HG03196 (cell line): Measurements from ENCODE around the gene CEACAM6.
"Not testable (repeated sequence)": the region's sequence is repeated elsewhere in the genome, so short reads cannot be mapped to it uniquely, and the experiment has no call there.

Experiments
- ATAC-seq: cut with Tn5 transposase; IDR thresholded peaks from one replicate; pipeline ENCODE4 v1.9.1; 2021; ENCODE audit not compliant: unreplicated experiment

The CEACAM6 gene

DNA sequence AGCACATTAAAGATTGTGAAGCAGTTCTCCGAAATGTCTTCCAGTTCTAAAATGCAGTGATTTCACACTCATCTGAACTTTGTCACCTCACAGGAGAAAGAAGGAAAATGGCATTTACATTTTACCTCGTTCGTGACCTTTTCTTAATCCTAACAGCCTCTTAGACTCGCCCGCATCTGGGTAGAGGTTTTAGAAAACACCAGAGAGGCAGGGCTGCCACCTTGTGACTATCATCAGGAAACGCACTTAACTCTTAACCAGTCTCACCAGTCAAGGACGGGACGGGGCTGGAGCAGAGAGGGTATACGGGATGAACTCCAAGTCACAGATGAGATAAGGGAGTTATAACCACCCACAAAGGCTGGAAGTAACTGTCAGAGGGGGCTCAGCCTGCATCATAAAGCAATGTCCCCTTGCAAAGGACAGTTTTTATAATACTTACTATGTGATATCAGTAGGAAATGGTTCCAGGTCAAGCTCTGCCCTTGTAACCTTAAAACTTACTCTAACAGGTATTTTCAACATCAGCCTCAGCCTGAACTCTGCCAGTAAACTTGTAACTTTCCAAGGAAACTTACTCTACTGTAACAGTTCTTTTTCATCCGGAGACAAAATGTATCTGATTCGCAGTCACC is 8.6 kb upstream of the CEACAM6 start:
- ATAC-seq, result no peak

DNA sequence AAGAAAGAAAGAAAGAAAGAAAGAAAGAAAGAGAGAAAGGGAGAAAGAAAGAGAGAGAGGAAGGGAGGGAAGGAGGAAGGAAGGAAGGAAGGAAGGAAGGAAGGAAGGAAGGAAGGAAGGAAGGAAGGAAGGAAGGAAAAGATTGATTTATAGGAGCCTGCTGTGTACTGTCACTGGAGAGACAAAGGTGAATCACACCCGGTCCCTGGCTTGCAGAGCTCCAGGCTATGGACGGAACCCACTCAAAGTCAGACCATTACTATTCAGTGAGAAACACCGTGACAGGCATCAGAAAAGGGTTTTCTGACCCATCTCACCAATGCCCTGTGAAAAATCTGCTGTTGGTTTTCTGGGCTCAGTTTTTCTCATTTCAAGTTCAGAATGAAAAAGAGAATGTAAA is 7.3 kb upstream of the CEACAM6 start:
- ATAC-seq, result no peak

DNA sequence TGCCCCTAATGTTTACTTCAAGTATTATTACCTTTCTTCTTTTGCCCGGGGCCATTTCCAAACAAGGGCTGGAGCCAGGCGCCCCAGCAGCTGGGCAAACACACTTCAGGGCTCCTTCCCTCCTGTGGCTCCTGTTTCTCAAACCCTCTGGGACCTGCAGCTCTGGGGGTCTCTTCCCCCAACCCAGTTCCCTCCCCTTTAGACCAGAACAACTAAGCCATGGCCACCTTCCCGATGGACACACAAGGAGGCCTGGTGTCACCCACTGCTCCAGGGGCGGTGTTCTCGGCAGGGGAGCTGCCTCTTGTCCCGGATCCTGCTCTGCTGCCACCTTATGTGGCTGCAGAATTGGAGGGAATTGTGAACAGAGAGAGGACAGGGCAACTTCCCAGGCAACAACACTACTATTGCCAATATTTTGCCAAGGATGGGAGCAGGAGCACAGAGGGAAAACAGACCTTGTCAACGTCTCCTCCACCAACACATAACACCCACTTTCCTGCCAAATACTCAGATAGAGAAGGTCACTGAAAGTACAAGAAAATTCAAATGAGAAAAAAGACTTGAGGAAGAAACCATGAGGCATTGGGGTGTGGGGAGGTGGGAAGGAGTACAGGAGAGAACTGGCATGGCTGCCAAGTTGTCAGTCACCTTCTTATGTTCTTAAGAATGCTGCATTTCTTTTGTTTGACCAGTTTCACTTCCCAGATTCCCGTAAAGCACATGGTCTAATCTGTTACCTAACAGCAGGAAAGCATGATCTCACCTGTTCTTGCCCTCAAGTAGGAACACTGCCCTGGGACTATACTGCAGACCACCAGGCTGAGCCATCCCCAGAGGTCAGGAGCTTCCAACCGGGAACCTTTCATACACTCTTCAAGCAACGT is 4.8 kb upstream of the CEACAM6 start:
- not testable (repeated sequence) for ATAC-seq

DNA sequence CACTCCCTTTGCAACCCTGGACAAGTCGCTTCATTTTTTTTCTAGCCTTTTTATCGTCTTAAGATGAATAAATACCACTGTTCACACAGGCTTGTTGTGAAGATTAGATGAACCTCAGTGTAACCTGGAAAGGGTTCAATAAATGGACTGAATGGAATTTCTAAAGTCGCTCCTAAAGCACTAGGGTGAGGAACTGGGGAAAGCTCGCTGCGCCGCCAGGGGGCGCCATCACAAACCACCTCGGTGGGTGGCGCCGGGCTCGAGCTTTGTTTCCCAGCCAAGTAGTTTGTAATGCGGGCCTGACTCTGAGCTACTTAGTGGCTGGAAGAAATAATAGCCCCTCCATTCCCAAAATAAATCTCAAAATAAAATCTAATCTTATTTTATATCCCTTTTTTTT is 2.2 kb upstream of the CEACAM6 start:
- no peak for ATAC-seq

DNA sequence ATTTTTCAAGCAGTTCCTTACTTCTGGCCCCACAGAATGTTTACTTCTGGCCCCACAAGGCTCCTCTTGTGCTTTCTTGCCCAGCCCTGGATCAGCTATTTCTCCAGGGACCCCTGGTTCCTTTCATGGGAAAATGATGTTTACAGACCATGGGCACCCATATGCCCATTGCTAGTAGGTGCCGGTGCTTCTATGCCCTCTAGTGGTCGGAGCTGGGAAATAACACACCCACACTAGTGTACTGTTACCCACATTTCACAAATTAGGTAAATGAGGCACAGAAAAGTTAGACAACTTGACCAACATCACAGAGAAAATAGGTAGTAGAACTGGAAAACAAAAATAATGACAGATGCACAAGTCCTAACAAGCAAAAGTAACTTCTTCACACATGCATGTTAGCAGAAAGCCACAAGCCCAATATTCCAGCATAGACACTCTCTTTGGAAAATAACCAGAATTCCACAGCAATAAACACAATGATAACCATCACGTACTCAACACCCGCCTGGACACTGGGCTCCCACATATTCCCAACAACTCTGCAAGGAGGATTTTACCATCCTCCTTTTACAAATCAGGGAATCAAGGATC is 1.3 kb upstream of the CEACAM6 start:
- no peak for ATAC-seq

DNA sequence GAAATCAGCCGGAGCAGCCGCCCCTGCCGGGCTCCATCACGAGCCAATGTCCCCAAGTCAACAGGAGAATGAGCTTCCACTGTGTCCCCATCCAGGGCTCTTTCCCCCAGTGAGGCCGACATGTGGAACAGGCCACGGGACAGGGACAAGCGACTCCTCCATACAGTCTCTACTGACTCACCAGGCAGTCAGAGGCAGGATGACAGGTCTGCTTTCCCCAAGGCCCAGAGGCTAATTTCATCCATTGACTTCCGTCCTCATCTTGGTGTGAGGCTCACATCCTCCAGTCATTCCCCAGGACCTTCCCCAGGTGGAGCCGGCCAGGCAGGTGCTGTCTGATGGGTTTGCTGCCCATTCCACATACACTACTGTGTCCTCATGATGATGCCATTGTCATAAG is 3.5 kb downstream of the CEACAM6 start:
- ATAC-seq, result no peak

DNA sequence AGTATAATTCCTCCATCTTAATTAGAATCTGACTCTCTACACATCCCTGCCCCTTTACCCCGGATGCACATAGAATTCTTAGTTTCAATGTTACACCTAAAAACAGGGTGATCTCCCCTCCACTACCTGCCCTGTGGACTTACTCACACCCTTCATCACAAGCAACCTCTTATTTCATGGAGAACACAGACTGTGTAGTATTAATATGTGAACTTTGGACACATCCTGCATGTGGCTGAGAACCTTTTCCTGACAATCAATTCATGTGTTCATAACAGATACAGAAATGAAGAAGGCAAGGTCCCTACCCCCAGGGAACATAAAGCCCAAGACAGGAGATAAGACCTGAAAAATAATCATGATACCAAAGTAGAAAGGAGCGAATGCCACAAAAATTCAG is 11.8 kb downstream of the CEACAM6 start:
- no peak for ATAC-seq

DNA sequence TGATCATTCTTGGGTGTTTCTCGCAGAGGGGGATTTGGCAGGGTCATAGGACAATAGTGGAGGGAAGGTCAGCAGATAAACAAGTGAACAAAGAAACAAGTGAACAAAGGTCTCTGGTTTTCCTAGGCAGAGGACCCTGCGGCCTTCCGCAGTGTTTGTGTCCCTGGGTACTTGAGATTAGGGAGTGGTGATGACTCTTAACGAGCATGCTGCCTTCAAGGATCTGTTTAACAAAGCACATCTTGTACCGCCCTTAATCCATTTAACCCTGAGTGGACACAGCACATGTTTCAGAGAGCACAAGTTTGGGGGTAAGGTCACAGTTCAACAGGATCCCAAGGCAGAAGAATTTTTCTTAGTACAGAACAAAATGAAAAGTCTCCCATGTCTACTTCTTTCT is 12.8 kb downstream of the CEACAM6 start:
- not testable (repeated sequence) for ATAC-seq

DNA sequence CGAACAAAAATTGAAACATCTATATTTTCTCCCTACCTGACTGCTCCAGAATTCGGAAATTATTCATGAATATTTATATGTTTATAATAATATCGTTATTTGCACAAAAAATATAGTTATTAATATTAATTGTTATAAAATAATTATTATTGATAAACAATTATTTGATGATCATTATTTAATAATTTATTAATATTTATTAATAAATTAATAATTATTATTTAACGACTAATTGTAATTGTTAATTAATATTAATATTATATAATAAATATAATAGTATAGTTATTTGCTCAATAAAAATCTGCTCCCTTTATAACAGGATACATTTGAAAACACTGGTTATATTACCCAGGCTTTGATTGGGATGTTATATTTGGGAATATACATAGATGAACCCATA is 14.3 kb downstream of the CEACAM6 start:
- no peak for ATAC-seq

DNA sequence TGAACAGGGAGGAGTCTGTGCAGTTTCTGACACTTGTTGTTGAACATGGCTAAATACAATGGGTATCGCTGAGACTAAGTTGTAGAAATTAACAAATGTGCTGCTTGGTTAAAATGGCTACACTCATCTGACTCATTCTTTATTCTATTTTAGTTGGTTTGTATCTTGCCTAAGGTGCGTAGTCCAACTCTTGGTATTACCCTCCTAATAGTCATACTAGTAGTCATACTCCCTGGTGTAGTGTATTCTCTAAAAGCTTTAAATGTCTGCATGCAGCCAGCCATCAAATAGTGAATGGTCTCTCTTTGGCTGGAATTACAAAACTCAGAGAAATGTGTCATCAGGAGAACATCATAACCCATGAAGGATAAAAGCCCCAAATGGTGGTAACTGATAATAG is 16.1 kb downstream of the CEACAM6 start:
- ATAC-seq, result no peak

DNA sequence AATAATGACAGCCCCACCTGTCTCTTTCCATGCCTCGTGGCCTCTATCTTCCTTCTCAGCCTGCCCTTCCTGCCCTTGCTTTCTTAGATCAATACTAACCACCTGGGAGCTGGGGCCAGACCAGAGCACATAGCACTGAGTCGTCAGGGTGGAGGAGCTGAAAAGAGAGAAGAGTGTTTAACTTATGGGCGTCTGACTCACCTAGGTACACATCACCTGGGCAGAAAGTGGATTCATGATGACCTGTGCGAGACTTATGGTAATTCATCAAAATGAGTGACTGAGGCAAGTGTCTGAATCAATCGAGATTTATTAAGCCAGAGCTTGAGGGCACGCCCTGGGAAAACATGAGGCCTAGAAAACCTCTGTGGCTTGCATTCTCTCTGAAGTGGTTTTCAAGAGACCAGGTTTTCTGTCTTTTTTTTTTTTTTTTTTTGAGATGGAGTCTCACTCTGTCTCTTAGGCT is 19.2 kb downstream of the CEACAM6 start:
- no peak for ATAC-seq

DNA sequence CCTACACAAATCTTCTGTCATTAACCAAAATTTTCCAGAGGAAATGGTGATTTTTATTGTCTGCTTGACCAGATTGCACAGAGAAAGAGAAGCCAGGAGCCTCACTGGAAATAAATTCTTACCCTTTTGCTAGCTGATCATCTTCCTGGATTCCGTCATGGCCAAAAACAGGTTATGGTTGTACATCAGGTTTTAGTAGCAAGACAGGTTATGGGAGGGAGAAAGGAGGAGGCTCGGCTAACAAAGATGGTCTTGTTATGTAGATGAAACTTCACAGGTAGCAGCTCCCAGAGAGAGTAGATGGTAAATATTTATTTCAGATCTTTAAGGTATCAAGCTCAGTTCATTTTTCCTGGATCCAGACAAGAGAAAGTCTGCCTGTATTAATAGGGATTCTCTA is 21.4 kb downstream of the CEACAM6 start:
- no peak for ATAC-seq

DNA sequence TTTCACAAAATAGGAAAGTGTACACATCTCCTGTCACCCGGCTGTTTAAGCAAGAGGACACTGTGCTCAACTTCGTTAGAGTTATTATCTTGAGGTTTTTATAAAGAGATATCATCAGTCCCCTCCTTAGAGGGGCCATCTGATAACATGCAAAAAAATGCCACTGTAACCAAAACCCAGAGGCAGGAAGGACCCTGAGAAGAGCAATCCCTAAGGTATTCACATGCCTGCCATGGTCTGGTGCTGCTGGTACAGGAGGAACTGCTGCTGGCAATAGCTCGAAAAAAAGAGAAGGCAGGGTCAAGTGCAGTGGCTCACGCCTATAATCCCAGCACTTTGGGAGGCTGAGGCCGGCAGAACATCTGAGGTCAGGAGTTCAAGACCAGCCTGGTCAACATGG is 28.3 kb downstream of the CEACAM6 start:
- ATAC-seq, result no peak

DNA sequence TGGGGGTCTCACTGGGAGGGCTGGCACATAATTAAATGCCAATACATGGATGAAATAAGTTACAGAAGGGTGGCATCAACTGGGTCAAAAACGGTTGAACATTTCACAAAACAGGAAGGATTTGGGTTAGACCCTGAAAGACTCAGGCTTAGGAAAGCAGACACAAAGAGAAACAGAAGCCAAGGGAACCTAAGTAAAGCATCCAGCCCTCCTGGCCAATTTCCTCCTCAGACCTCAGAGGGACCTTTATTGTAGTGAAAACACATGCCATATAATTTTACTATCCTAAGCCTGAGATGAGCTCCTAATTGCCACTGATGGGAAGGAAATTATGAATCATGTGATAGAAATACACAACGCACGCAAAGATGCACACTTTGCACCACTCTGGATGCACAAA is 29.0 kb downstream of the CEACAM6 start:
- ATAC-seq, result no peak

DNA sequence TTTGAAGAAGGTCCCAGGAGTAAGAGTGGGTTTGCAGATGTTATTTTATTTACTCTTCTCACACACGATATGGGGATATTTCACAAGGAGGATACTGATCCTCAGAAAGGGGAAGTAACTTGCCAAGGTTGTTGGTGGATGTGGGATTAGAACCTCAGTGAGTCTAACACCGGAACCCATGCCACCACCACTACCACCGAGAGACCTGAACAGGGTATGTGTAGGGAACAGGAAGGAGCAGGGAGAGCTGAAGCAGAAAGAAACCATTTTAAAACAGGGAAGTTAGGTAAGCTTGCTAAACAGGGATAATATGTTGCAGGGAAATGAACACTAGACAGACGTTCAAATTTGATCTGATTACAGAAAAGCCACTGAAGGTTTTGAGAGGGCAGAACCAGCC is 29.4 kb downstream of the CEACAM6 start:
- no peak for ATAC-seq

DNA sequence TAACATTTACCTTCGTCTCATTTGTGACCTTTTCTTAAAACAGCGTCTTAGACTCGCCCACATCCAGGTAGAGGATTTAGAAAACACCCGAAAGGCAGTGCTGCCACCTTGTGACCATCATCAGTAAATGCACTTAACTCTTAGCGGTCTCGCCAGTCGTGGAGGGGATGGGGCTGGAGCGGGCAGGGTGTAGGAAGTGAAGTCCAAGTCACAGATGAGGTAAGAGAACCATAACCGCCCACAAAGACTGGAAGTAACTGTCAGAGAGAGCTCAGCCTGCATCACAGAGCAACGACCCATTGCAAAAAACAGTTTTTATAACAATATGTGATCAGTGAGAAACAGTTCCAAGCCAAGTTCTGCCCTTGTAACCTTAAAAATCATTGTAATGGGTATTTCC is 30.3 kb downstream of the CEACAM6 start:
- no peak for ATAC-seq

DNA sequence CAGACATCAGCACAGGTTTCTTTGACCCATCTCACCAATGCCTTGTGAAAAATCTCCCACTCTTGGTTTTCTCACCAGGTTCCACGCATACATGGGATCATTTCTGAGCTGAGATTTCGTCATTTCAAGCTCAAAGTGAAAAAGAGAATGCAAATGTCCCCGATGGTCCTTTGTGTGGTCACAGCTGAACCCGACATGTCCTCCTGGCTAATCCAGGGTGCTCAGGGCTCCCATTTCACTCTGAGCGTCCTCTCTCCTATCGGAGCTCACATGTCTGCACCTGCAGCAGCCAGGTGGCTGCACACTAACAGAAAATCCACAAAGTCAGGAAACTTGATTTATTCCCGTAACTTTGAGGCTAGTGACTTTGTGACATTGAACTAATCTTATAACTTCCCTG is 31.7 kb downstream of the CEACAM6 start:
- no peak for ATAC-seq

DNA sequence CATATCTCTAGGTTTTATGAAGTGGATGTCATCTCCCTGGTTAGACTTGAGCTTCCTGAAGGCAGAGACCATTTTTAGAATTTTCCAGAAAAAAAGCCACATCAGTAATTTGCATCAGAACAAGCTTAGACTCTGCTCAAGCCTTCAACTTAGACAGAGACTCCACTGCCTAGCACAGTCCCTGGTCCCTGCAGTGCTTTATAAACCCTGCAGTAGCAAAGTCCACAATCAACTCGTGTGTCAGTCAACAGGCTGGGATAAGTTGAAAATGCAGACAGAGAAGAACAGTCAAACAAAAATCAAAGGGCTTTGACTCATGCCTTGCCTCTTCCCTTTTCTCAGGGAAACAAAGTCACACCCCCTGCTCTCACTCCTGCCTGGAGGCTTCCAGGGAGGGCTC is 33.2 kb downstream of the CEACAM6 start:
- not testable (repeated sequence) for ATAC-seq

DNA sequence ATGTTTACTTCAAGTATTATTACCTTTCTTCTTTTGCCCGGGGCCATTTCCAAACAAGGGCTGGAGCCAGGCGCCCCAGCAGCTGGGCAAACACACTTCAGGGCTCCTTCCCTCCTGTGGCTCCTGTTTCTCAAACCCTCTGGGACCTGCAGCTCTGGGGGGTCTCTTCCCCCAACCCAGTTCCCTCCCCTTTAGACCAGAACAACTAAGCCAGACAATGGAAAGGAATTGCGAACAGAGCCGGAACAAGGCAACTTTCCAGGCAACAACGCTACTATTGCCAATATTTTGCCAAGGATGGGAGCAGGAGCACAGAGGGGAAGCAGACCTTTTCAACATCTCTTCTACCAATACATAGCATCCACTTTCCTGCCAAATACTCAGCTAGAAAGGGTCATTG is 33.7 kb downstream of the CEACAM6 start:
- not testable (repeated sequence) for ATAC-seq

DNA sequence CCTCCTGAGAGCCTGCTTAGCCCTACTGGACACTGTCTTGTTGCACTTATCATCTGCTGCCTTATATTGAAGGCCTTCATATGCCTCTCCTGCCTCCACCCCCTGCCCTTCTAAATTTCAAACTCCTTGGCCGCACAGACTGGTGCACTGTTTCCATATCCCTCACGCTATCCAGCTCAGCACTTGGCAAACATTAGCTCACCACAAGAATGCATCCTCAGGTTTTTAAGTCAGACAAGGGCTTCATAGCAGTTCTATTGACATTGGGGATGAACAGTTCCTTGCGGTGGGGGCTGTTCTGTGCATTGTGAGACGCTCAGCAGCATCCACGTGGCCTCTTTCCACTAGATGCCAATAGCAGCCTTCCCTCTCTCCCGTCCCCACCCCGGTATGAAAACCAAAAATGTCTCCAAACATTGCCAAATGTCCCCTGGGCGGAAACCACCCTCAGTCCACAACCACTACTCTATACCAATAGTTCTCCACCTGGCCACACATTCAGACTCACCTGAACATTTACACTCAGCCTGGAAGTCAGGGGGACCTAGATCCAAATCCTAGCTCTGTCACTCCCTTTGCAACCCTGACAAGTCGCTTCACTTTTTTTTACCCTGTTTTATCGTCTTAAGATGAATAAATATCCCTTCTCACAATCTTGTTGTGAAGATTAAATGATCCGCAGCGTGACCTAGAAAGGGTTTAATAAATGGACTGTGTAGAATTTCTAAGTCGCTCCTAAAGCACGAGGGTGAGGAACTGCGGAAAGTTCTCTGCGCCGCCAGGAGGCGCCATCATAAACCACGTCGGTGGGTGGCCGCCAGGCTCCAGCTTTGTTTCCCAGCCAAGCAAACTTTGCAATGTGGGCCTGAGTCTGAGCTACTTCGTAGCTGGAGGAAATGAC is 37.4 kb downstream of the CEACAM6 start:
- ATAC-seq, result no peak

DNA sequence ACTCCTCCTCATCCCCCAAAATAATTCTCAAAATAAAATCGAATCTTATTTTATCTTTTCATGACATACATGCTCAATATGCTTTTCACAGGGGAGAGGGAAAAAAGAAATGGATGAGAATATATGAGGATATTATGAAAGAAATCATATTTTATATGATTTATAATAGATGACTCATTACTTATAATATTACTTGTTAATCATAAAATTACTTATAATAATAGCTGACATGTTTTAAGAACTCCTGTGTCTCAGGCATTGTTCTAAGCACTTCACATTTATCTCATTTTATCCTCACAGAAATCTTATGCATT is 38.0 kb downstream of the CEACAM6 start:
- no peak for ATAC-seq
